NB4 (cell line): ENCODE results near the gene LTB4R2.
"Not testable (repeated sequence)": the region's sequence is repeated elsewhere in the genome, so short reads cannot be mapped to it uniquely, and the experiment has no call there.

ENCODE experiments used
- DNase-seq: peaks from one replicate; pipeline ENCODE4 v3.0.0; 2010; ENCODE audit warnings: low read depth
- H3K4me3 ChIP-seq: one replicate; pipeline ENCODE4 v1.5.1; 2011; ENCODE audit warnings: mild to moderate bottlenecking, low read depth, low read length, moderate library complexity
- MYC ChIP-seq: IDR thresholded peaks from 2 replicates; pipeline ENCODE4 v1.6.1; 2011; ENCODE audit warnings: low read depth, low read length
- POLR2A ChIP-seq: IDR thresholded peaks from 2 replicates; pipeline ENCODE4 v1.6.1; 2011; ENCODE audit warnings: mild to moderate bottlenecking; ENCODE audit not compliant: insufficient read length; ENCODE audit errors: extremely low read depth
- TF ChIP-seq, protein P1 (sequence below): IDR thresholded peaks from one replicate; pipeline ENCODE4 v1.5.1; 2012; ENCODE audit warnings: low read depth, low read length
- TF ChIP-seq, protein P2 (sequence below): IDR thresholded peaks from 2 replicates; pipeline ENCODE4 v1.6.1; 2011; ENCODE audit warnings: low read depth, low read length

The LTB4R2 gene

DNA sequence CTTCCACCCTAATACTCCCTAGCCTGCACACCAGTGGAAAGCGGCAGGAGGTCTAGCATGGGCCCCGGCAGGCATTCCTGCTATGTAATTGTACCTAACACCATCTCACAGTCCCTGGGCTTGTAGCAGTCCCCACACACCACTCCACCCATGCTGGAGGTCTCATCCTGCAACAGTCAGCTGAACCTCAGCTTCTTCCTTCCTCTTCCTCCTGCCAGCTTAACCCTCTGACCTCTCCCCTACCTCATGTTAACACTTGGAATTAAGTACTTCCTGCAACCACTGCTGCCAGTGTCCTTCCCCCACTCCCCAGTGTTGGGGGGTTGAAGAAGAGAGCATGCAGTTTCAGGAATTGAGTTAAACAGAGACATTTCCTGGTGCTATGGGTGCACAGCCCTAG lies 17.4 kb downstream of the LTB4R2 start:
- peak; percentile 54 for DNase-seq
- no peak overlapping the region for H3K4me3 ChIP-seq
- TF ChIP-seq MYC, result no peak
- TF ChIP-seq, protein P1, sequence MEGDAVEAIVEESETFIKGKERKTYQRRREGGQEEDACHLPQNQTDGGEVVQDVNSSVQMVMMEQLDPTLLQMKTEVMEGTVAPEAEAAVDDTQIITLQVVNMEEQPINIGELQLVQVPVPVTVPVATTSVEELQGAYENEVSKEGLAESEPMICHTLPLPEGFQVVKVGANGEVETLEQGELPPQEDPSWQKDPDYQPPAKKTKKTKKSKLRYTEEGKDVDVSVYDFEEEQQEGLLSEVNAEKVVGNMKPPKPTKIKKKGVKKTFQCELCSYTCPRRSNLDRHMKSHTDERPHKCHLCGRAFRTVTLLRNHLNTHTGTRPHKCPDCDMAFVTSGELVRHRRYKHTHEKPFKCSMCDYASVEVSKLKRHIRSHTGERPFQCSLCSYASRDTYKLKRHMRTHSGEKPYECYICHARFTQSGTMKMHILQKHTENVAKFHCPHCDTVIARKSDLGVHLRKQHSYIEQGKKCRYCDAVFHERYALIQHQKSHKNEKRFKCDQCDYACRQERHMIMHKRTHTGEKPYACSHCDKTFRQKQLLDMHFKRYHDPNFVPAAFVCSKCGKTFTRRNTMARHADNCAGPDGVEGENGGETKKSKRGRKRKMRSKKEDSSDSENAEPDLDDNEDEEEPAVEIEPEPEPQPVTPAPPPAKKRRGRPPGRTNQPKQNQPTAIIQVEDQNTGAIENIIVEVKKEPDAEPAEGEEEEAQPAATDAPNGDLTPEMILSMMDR, result no peak
- TF ChIP-seq, protein P2, sequence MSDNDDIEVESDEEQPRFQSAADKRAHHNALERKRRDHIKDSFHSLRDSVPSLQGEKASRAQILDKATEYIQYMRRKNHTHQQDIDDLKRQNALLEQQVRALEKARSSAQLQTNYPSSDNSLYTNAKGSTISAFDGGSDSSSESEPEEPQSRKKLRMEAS, result no peak
- TF ChIP-seq POLR2A, result no peak

DNA sequence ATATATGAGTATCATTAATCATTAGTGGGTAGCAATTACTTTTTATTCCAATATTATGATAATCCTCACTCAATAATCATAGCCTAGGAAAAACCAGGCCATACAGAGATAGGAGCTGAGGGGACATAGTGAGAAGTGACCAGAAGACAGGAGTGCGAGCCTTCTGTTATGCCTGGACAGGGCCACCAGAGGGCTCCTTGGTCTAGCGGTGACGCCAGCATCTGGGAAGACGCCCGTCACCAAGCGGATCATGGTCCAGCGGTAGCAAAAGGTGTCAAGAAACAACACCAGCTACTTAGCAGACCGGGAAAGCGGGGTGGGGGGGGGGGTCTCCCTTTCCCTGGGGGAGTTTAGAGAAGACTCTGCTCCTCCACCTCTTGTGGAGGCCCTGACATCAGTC lies 18.0 kb downstream of the LTB4R2 start:
- DNase-seq, result peak; percentile 32
- H3K4me3 ChIP-seq, result not testable (repeated sequence)

DNA sequence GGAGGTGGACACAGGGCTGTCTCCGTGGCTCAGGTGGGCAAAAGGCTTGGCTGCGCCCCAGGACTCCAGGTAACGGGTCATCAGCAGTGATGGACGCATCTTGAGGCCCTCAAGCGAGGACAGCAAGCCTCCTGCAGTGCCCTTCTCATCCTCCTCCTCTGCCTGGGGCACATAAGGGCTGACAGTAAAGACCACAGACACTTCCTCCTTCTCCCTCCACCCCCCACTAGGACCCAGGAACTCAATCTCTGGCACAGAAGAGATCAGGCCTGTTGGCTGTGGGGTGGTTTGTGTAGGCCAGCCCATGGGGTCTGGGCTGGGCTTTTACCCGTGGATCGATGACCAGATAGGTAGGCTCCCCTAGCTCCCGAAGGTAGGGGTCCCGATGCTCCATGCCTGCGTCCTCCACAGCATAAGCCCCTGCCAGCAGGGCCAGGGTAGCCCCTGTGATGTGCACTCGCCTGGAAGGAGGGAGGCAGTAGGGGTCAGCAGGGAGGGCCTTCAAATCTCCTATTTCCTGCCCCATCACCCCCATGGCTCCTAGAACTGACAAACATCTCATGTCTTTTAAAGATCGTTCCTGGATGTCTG lies 19.2 kb downstream of the LTB4R2 start:
- DNase-seq, result peak; percentile 54
- TF ChIP-seq, protein P2, result no peak
- TF ChIP-seq MYC (no peak), POLR2A (no peak)
- TF ChIP-seq, protein P1, result no peak
- no peak overlapping the region for H3K4me3 ChIP-seq

DNA sequence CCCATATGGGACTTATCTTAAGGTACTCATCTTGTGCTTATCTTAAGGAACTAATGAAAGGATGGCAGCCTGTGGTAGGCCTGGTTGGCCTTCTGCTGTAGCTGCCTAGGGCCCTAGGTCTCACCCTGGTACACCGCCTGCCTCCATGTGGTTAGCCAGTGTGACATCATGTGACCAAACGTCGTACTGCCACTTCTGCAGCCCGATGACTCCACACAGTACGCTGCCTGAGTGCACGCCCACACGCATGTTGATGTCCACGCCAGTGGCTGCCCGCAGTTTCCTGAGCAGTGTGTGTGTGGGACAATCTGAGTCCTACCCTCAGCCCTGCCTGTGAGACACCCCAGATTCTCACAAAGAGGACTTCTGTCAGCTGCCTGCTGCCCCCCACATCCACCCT lies 19.8 kb downstream of the LTB4R2 start:
- no peak overlapping the region for H3K4me3 ChIP-seq
- TF ChIP-seq, protein P2, result 0 out of 2 replicates have a peak, but pooled peaks have one; percentile 19
- TF ChIP-seq, protein P1, result no peak
- TF ChIP-seq MYC (no peak), POLR2A (no peak)
- DNase-seq, result peak; percentile 53

DNA sequence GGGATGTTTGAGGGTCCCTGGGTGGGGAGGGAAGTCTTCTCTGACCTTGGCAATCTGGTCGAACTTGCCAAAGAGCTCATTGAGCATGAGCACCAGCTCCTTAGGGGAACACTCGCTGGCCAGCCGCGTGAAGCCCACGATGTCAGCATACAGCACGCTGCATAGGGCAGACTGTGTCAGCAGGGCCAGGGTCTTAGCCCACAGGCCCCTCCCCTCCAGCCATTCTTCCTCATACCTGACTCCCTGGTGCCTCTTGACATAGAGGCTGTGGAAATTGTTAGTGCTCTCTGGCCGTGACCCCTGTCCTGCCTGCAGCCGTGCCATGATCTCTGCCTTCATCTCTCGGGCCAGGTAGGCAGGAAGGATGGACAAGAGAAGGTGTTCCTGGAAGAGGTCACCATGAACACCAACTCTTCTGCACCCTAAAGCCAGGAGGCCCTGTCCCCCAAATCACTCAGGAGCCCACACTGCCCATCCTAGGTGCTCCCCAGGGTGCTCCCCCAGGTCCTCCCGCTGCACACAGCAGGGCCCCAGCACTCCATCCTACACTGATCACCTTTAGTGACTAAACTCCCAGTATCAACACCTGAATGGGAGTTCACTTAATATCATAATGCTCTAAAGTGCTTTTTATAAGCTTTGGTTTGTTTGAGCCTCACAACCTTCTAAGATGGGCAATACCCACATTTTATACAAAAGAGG lies 21.2 kb downstream of the LTB4R2 start:
- no peak for DNase-seq
- H3K4me3 ChIP-seq, result no peak overlapping the region
- no peak for TF ChIP-seq POLR2A
- TF ChIP-seq, protein P2, result no peak
- TF ChIP-seq, protein P1, result no peak
- no peak for TF ChIP-seq MYC

DNA sequence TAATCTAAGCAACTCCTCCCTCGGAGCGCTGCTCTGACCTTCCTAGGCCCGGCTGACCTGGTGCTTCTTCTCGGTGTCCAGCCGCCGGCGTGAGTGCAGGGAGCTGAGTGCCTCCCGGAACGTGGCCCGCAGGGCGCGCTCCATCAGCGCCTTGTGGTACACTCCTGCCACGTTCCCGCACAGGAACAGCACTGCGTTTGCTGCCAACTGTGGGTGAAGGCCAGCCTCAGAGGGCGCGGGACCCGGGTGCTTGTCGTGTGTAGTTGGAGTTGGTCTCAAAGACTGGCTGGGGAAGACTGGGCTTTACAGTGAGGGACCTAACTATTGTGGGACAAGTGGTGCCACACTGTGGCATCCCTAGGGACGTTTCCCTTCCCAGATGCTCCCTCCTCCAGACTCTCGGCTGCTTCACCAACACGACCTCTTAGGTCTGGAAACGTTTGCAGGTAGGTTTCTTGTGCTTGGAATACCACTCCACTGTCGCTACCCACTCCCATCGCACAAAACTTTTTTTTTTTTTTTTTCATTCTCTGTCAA lies 21.9 kb downstream of the LTB4R2 start:
- peak; percentile 51 for DNase-seq
- H3K4me3 ChIP-seq, result no peak overlapping the region
- TF ChIP-seq POLR2A (no peak), MYC (no peak)
- TF ChIP-seq, protein P1, result no peak
- TF ChIP-seq, protein P2, result no peak
